ENCODE data around the gene HPF1.

HPF1 gene

GRCh38 chr4:169689681-169690080 is 68.1 kb downstream of the HPF1 start:
- H3K4me1 ChIP-seq (ENCODE audit: control insufficient read depth, low read length): no peaks in the 10 kb centered on the region
- TF ChIP-seq CTCF (IDR thresholded peaks at IDR 0.05; ENCODE audit: low read depth, low read length, poor library complexity, severe bottlenecking) (no peak), EZH2phosphoT487 (IDR thresholded peaks at IDR 0.05; ENCODE audit: borderline replicate concordance, low read length) (no peak)
- peaks cover 35% of the 10 kb centered on the region for H3K36me3 ChIP-seq (ENCODE audit: control insufficient read depth, low read length)
- no peaks in the 10 kb centered on the region for H3F3A ChIP-seq (ENCODE audit: control insufficient read depth, insufficient read depth)
- H3K79me2 ChIP-seq (ENCODE audit: control insufficient read depth, low read length): no peaks in the 10 kb centered on the region
- no peaks in the 10 kb centered on the region for H4K20me1 ChIP-seq (ENCODE audit: control insufficient read depth, insufficient read depth, low read depth, low read length)
- H3K27me3 ChIP-seq (ENCODE audit: control insufficient read depth, low read length): no peaks in the 10 kb centered on the region
- no peak overlapping the region for H3K4me2 ChIP-seq (ENCODE audit: low read length)
- H3K27ac ChIP-seq (ENCODE audit: low read depth, low read length): no peak overlapping the region
- H3K4me3 ChIP-seq (ENCODE audit: low read length): no peak overlapping the region
- no peaks in the 10 kb centered on the region for H3K9me3 ChIP-seq (ENCODE audit: control insufficient read depth, insufficient read depth, low read length)
- H3K9me2 ChIP-seq (replicated peaks; ENCODE audit: control insufficient read depth, low read length): no peaks in the 10 kb centered on the region

GRCh38 chr4:169682372-169683047 is 75.2 kb downstream of the HPF1 start:
- Histone ChIP-seq H3K27me3 (ENCODE audit: control insufficient read depth, low read length) (no peaks in the 10 kb centered on the region), H3K4me2 (ENCODE audit: low read length) (no peak overlapping the region), H4K20me1 (ENCODE audit: control insufficient read depth, insufficient read depth, low read depth, low read length) (no peaks in the 10 kb centered on the region), H3K4me1 (ENCODE audit: control insufficient read depth, low read length) (no peaks in the 10 kb centered on the region), H3K9me3 (ENCODE audit: control insufficient read depth, insufficient read depth, low read length) (no peaks in the 10 kb centered on the region), H3K4me3 (ENCODE audit: low read length) (no peak overlapping the region), H3K9me2 (replicated peaks; ENCODE audit: control insufficient read depth, low read length) (no peaks in the 10 kb centered on the region), H3K79me2 (ENCODE audit: control insufficient read depth, low read length) (peaks cover under 1% of the 10 kb centered on the region; the same call in 1 of the 2 replicates), H3F3A (ENCODE audit: control insufficient read depth, insufficient read depth) (0 out of 2 replicates have a peak, but pooled peaks cover 4% of the 10 kb centered on the region), H3K27ac (ENCODE audit: low read depth, low read length) (no peak overlapping the region), H3K36me3 (ENCODE audit: control insufficient read depth, low read length) (peaks cover 36% of the 10 kb centered on the region)
- TF ChIP-seq EZH2phosphoT487 (IDR thresholded peaks at IDR 0.05; ENCODE audit: borderline replicate concordance, low read length): no peak
- TF ChIP-seq CTCF (IDR thresholded peaks at IDR 0.05; ENCODE audit: low read depth, low read length, poor library complexity, severe bottlenecking): no peak
